ENCODE data around the gene DDX4. TPM values are rescaled to one million over a fixed set of nuclear protein-coding genes. Genes with fewer than 3 reads are reported as not detected.
"Not testable (repeated sequence)": the region's sequence is repeated elsewhere in the genome, so short reads cannot be mapped to it uniquely, and the experiment has no call there.

The DDX4 gene
- total RNA-seq, 1 experiment from 2014 or later: not detected

- no peak for DNase-seq (ENCODE audit: low read depth)
Observed at GRCh38 chr5:55724281-55724680, 13.6 kb upstream of the DDX4 start.

- DNase-seq (ENCODE audit: low read depth): no peak
Observed at GRCh38 chr5:55731848-55732247, 6.0 kb upstream of the DDX4 start.

GRCh38 chr5:55732585-55732984 is 5.3 kb upstream of the DDX4 start:
- no peak for DNase-seq (ENCODE audit: low read depth)

GRCh38 chr5:55734658-55735057 is 3.2 kb upstream of the DDX4 start:
- no peak for DNase-seq (ENCODE audit: low read depth)

GRCh38 chr5:55742778-55743177 is 4.9 kb downstream of the DDX4 start:
- peak; percentile 13 for DNase-seq (ENCODE audit: low read depth)

- no peak for DNase-seq (ENCODE audit: low read depth)
Observed at GRCh38 chr5:55747778-55748318, 10.0 kb downstream of the DDX4 start.

- DNase-seq (ENCODE audit: low read depth): no peak
Observed at GRCh38 chr5:55749387-55749786, 11.5 kb downstream of the DDX4 start.

- DNase-seq (ENCODE audit: low read depth): no peak
Observed at GRCh38 chr5:55750063-55750462, 12.2 kb downstream of the DDX4 start.

- DNase-seq (ENCODE audit: low read depth): no peak
Observed at GRCh38 chr5:55750499-55750898, 12.6 kb downstream of the DDX4 start.

- DNase-seq (ENCODE audit: low read depth): no peak
Observed at GRCh38 chr5:55758231-55758630, 20.4 kb downstream of the DDX4 start.

GRCh38 chr5:55758714-55759113 is 20.9 kb downstream of the DDX4 start:
- no peak for DNase-seq (ENCODE audit: low read depth)

GRCh38 chr5:55761721-55762120 is 23.9 kb downstream of the DDX4 start:
- DNase-seq (ENCODE audit: low read depth): not testable (repeated sequence)

GRCh38 chr5:55763746-55764420 is 26.0 kb downstream of the DDX4 start:
- DNase-seq (ENCODE audit: low read depth): no peak

GRCh38 chr5:55768279-55768678 is 30.4 kb downstream of the DDX4 start:
- DNase-seq (ENCODE audit: low read depth): no peak

- DNase-seq (ENCODE audit: low read depth): peak; percentile 5
Observed at GRCh38 chr5:55771175-55771655, 33.4 kb downstream of the DDX4 start.

- DNase-seq (ENCODE audit: low read depth): peak; percentile 13
Observed at GRCh38 chr5:55773057-55773456, 35.2 kb downstream of the DDX4 start.

GRCh38 chr5:55777332-55777731 is 39.5 kb downstream of the DDX4 start:
- DNase-seq (ENCODE audit: low read depth): no peak

- no peak for DNase-seq (ENCODE audit: low read depth)
Observed at GRCh38 chr5:55800924-55801323, 63.1 kb downstream of the DDX4 start.

- not testable (repeated sequence) for DNase-seq (ENCODE audit: low read depth)
Observed at GRCh38 chr5:55808814-55809213, 71.0 kb downstream of the DDX4 start.

GRCh38 chr5:55815939-55816338 is 78.1 kb downstream of the DDX4 start:
- not testable (repeated sequence) for DNase-seq (ENCODE audit: low read depth)

- DNase-seq (ENCODE audit: low read depth): peak; percentile 94
Observed at GRCh38 chr5:55816342-55816741, 78.5 kb downstream of the DDX4 start.

- DNase-seq (ENCODE audit: low read depth): no peak
Observed at GRCh38 chr5:55817030-55817429, 79.2 kb downstream of the DDX4 start.

- DNase-seq (ENCODE audit: low read depth): no peak
Observed at GRCh38 chr5:55820488-55820887, 82.6 kb downstream of the DDX4 start.

Data from M059J (cell line).